Loucy (cell line): ENCODE data around the gene NAALADL2.

Experiments
- CTCF ChIP-seq: fragments of 200-600 bp; sonication (generic); conservative IDR thresholded peaks from 2 replicates; pipeline ENCODE4 v1.5.1; 2014; ENCODE audit warnings: mild to moderate bottlenecking, antibody characterized with exemption, low read length
- EZH2phosphoT487 ChIP-seq: fragments of 200-600 bp; IDR thresholded peaks from 2 replicates; pipeline ENCODE4 v1.6.1; 2018; ENCODE audit warnings: antibody characterized with exemption, mild to moderate bottlenecking, moderate library complexity, borderline replicate concordance

- TF ChIP-seq CTCF, result no peak
- no peak for TF ChIP-seq EZH2phosphoT487
These were observed 959.8 kb downstream of the NAALADL2 start for GRCh38 chr3:175818811-175819464.
